ENCODE data around the gene KRT86.
"Not testable (repeated sequence)": the region's sequence is repeated elsewhere in the genome, so short reads cannot be mapped to it uniquely, and the experiment has no call there.

KRT86 gene

GRCh38 chr12:52342781-52343490 is 68.5 kb downstream of the KRT86 start:
- DNase-seq: no peak

DNA sequence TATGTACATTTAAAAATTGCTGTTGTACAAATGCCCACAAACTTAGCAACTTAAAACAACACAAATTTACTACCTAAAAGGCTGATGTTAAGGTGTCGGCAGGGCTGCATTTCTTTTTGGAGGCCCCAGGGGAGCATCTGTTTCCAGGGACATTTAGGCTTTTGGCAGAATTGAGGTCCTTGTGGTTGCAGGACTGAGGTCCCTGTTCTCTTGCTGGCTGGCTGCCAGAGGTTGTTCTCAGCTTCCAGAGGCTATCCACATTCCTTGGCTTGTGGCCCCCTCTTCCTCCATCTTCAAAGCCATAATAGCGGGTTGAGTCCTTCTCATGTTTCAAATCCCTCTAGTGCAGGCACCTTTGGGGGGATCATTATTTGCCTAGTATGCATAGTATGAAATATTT is 69.1 kb downstream of the KRT86 start:
- DNase-seq: no peak

DNA sequence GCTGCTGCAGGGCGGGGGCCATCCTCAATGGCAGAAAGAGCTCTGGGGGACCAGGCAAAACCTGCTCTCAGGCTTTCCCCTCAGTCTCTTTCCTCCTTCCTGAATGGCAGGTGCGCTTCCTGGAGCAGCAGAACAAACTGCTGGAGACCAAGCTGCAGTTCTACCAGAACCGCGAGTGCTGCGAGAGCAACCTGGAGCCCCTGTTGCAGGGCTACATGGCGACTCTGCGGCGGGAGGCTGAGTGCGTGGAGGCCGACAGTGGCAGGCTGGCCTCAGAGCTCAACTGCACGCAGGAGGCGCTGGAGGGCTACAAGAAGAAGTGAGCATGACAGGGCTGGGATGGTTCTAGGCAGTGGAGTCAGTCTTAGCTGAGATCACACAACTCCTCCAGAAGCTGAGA is 69.7 kb downstream of the KRT86 start:
- DNase-seq: no peak

DNA sequence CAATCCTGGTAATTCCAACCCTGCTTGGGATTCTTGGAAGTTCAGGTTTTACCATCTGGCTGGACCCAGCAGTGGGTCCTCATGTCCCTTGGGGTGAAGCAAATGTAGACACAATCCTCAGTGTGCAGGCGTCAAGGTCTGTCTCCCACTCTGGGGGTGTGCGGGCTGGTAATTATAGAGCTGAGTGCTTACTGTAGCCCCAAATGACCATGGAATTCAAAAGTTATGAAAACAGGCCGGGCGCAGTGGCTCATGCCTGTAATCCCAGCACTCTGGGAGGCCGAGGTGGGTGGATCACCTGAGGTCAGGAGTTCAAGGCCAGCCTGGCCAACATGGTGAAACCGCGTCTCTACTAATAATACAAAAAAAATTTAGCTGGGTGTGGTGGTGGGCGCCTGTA is 70.6 kb downstream of the KRT86 start:
- DNase-seq: not testable (repeated sequence)

DNA sequence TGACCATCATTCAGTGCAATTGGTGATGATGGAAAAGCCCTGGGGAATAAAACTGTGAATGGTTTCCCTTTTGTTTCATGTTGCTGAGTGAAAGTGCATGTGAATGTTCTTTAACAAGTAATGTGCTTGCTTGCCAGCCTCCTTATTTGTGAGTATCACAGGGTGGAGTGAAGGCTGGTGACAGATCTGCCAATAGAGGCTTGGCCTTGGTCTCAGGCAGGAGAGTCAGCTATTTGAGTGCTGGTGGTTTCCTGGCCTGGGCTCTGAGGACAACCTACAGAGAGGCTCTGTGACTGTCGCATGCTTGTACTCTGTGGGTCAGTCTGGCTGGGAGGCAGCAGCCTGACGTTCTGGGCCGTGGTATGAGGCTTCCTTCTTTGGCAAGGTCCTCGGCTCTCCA is 72.1 kb downstream of the KRT86 start:
- no peak for DNase-seq

- no peak for DNase-seq
These were observed 72.6 kb downstream of the KRT86 start for GRCh38 chr12:52347016-52347415.

DNA sequence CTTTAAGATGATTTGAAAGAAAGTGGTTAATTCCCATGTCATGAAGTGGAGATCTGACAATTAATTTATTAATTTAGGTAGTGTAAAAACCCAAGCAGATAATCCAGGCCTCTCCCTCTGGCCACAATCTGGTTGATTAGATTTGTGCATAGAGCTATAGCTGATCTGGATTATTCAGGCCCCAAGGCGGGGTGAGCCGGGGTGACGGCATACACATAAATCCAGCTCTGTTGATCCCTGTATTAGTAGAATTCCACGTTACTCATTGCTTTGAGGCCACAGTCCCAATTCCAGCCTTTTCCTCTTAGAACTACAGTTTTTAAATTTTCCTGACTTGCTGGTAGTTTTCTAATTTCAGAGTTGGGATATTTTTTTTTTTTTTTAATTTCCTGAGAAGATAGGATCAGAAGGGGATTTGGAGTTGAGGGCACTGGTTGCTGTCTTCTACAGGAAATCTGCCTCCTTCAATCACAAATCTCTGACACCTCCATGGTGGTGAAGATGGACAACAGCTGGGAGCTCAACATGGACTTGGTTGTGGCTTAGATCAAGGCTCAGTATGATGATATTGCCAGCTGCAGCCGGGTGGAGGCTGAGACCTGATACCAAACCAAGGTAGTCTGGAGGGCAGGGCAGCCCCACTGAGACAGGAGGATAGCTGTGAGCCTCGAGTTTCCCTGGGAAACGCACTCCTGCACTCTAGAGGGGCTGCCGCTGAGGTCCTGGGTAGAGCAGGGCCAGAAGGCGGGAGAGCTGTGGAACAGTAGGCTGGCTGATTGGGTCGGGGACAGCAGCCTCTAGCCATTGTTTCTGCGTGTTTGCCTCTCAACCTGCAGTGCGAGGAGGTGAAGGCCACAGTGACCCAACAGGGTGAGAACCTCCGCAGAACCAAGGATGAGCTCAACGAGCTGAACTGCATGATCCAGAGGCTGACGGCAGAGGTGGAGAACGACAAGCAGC is 73.4 kb downstream of the KRT86 start:
- no peak for DNase-seq

DNA sequence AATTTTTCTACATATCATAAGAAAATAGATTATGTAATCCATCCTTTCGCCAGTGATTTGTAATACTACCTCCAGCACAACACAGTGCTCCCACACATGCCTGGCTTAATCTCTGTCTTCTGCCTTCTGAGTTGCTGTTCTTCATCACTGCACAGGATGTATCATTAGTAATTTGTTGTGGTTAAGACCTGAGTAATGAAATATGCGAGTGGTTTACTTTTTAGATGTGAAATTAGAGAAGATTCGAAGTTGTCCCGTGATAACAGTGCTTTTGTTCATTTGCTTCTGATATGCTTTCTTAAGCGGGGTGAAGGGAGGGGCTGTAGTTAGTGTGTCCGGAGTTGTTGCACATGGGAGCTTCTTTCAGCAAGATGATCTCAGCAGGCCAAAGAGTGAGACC is 74.8 kb downstream of the KRT86 start:
- DNase-seq: no peak

- DNase-seq: no peak
These were observed 75.7 kb downstream of the KRT86 start for GRCh38 chr12:52350021-52350620.

DNA sequence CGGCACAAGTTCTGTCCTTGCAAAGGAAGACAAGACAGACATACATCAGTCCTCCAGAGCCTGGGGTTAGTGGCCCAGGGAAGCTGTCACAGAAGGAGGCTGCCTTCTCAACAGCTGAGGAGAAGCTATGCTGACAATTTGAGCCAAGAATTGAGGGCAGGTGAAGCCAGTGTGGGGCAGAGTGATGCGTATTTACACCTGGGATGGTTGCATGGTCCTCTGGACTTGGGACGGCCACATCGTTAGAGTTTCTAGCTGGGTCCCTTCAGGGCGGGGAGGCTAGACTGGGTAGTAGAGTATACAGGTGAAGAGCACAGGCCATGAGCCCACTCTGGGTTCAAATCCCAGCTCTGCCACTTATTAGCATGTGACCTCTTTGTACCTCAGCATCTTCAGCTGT is 76.3 kb downstream of the KRT86 start:
- no peak for DNase-seq

DNA sequence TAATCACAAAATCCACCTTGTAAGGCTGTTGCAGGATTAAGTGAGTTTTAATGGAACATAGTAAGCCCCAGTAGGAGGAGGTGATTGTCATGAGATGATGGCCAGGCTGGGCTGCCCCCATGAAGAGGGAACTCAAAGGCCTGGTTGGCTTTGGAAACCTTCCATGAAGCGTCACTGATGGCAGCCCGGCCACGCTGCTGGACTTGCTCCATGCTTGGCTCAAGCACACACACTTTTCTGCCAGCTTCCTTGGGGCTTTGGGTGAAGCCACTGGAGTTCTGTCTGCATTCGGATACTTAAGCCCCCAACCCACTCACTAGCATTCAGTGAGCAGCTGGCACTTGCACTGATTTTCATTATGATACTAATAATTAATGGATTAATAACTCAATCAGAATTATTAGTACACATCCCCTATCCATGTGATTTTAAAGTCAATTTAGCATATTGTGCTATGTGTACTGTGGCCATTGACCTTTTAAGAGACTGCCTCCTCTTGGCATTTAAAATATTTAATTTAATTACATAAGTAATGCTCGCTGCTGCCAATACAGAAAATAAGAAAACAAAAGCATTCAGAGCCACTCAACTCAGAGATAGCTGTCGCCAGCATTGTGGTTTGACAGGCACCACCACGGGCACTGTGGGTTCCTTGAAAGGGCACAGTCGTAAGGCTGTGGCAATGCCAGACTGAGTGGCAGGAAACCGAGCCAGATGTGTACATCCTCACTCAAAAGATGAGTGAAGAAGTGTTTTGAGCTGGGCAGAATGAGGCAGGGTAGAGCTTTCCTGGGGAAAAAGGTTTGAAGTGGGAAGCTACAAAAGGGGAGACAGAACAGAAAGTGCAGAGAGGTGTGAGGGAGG is 77.0 kb downstream of the KRT86 start:
- no peak for DNase-seq

- DNase-seq: no peak
These were observed 78.5 kb downstream of the KRT86 start for GRCh38 chr12:52352951-52353350.

GRCh38 chr12:52353766-52354165 is 79.3 kb downstream of the KRT86 start:
- no peak for DNase-seq

GRCh38 chr12:52354200-52354599 is 79.8 kb downstream of the KRT86 start:
- DNase-seq: no peak

GRCh38 chr12:52355176-52355575 is 80.7 kb downstream of the KRT86 start:
- no peak for DNase-seq

GRCh38 chr12:52356031-52356761 is 81.8 kb downstream of the KRT86 start:
- no peak for DNase-seq

- no peak for DNase-seq
These were observed 82.5 kb downstream of the KRT86 start for GRCh38 chr12:52356762-52357580.
